SK-N-SH (cell line): ENCODE data around the gene PIEZO2. TPM values are rescaled to one million over a fixed set of nuclear protein-coding genes. Genes with fewer than 3 reads are reported as not detected.

ENCODE experiments used
- CTCF ChIA-PET: fragments of 300-600, 350-600 bp; formaldehyde crosslinking; extraction: SDS; loops from one replicate; lab custom pipeline; 2021; lab: Yijun Ruan, JAX
- POLR2A ChIA-PET: fragments of 350-600 bp; sonication (Branson Sonifier 250); formaldehyde crosslinking; extraction: SDS; loops from one replicate; lab custom pipeline; 2020; ENCODE audit warnings: antibody characterized with exemption, inconsistent platforms; lab: Yijun Ruan, JAX
- DNase-seq: peaks from one replicate; pipeline ENCODE4 v3.0.0; 2012
- H2AFZ ChIP-seq: fragments of 200-600 bp; sonication (generic); 2 replicates; pipeline ENCODE4 v1.8.1; 2016; ENCODE audit warnings: antibody characterized with exemption, mild to moderate bottlenecking, low read depth
- H3F3A ChIP-seq: fragments of 200-600 bp; sonication (generic); replicated peaks from 2 replicates; pipeline ENCODE3; 2016; ENCODE audit warnings: antibody characterized with exemption, mild to moderate bottlenecking; ENCODE audit not compliant: insufficient read depth
- H3K27ac ChIP-seq, 2 experiments: fragments of 200-500 bp in 1 of 2; fragments of 200-600 bp in 1 of 2; sonication (Bioruptor generic) in 1 of 2; sonication (generic), shearing (Covaris generic) in 1 of 2; 2 replicates each; pipeline versions ENCODE4 v1.5.1 to v1.6.1; 2014 to 2016; ENCODE audit warnings: low read depth in 2 of 2, inconsistent platforms in 1 of 2, low read length in 1 of 2, mild to moderate bottlenecking in 1 of 2, mixed read lengths in 1 of 2
- H3K27me3 ChIP-seq: fragments of 200-600 bp; sonication (generic), shearing (Covaris generic); 2 replicates; pipeline ENCODE4 v1.6.1; 2016; ENCODE audit warnings: mixed run types; ENCODE audit not compliant: insufficient read depth
- H3K36me3 ChIP-seq, 2 experiments: fragments of 200-500 bp in 1 of 2; fragments of 200-600 bp in 1 of 2; sonication (Bioruptor generic) in 1 of 2; sonication (generic) in 1 of 2; replicated peaks in 1 of 2; 2 replicates each; pipeline versions ENCODE3 to v1.5.1; 2014 to 2016; ENCODE audit warnings: low read length in 1 of 2, mild to moderate bottlenecking in 1 of 2; ENCODE audit not compliant: insufficient read depth in 2 of 2, control insufficient read depth in 1 of 2
- H3K4me1 ChIP-seq, 2 experiments: fragments of 200-500 bp in 1 of 2; fragments of 200-600 bp in 1 of 2; sonication (Bioruptor generic) in 1 of 2; sonication (generic), shearing (Covaris generic) in 1 of 2; 2 replicates each; pipeline versions ENCODE4 v1.5.1 to v1.6.1; 2014 to 2016; ENCODE audit warnings: low read depth in 1 of 2, low read length in 1 of 2, mixed run types in 1 of 2; ENCODE audit not compliant: insufficient read depth in 2 of 2, control insufficient read depth in 1 of 2
- H3K4me2 ChIP-seq: fragments of 200-600 bp; sonication (generic), shearing (Covaris generic); 2 replicates; pipeline ENCODE4 v1.6.1; 2017; ENCODE audit warnings: mixed run types
- H3K4me3 ChIP-seq, 2 experiments: fragments of 200-500 bp in 1 of 2; fragments of 200-600 bp in 1 of 2; sonication (Bioruptor generic) in 1 of 2; sonication (generic), shearing (Covaris generic) in 1 of 2; 2 replicates each; pipeline versions ENCODE4 v1.5.1 to v1.8.1; 2014 to 2016; ENCODE audit warnings: low read depth in 2 of 2, inconsistent platforms in 1 of 2, low read length in 1 of 2, mild to moderate bottlenecking in 1 of 2, mixed read lengths in 1 of 2, moderate library complexity in 1 of 2
- H3K79me2 ChIP-seq: fragments of 200-600 bp; sonication (generic); 2 replicates; pipeline ENCODE4 v1.8.1; 2017; ENCODE audit warnings: mild to moderate bottlenecking; ENCODE audit not compliant: insufficient read depth
- H3K9ac ChIP-seq: fragments of 200-600 bp; sonication (generic); 2 replicates; pipeline ENCODE4 v1.6.1; 2017; ENCODE audit warnings: mixed run types
- H3K9me2 ChIP-seq: fragments of 200-600 bp; sonication (generic); 2 replicates; pipeline ENCODE4 v1.6.1; 2017; ENCODE audit warnings: mixed run types
- H3K9me3 ChIP-seq: fragments of 200-600 bp; sonication (generic); 2 replicates; pipeline ENCODE4 v1.6.1; 2017; ENCODE audit warnings: mixed run types, mild to moderate bottlenecking, moderate library complexity
- H4K20me1 ChIP-seq: fragments of 200-600 bp; sonication (generic); 2 replicates; pipeline ENCODE4 v1.6.1; 2017; ENCODE audit warnings: mild to moderate bottlenecking, mixed run types; ENCODE audit not compliant: insufficient read depth
- ELF1 ChIP-seq: IDR thresholded peaks from 2 replicates; pipeline ENCODE4 v1.4.0; 2012
- FOSL2 ChIP-seq: IDR thresholded peaks from 2 replicates; pipeline ENCODE4 v1.4.0; 2012; ENCODE audit warnings: low read depth, mild to moderate bottlenecking, moderate library complexity, borderline replicate concordance
- FOXJ3 ChIP-seq: sonication (generic); formaldehyde crosslinking; IDR thresholded peaks from 2 replicates; pipeline ENCODE4 v1.5.1; 2020; ENCODE audit warnings: mild to moderate bottlenecking, missing genetic modification reagents
- FOXM1 ChIP-seq: IDR thresholded peaks from 2 replicates; pipeline ENCODE4 v1.4.0; 2012; ENCODE audit warnings: low read depth, mild to moderate bottlenecking
- JUND ChIP-seq: IDR thresholded peaks from 2 replicates; pipeline ENCODE4 v1.4.0; 2012
- MEF2A ChIP-seq: IDR thresholded peaks from 2 replicates; pipeline ENCODE4 v1.4.0; 2012; ENCODE audit warnings: low read depth, borderline replicate concordance
- NRF1 ChIP-seq: IDR thresholded peaks from 2 replicates; pipeline ENCODE4 v1.6.1; 2012; ENCODE audit warnings: low read depth, mild to moderate bottlenecking, low read length
- PBX3 ChIP-seq: IDR thresholded peaks from 2 replicates; pipeline ENCODE4; 2012
- POLR2AphosphoS5 ChIP-seq: IDR thresholded peaks from 2 replicates; pipeline ENCODE4 v1.6.1; 2012; ENCODE audit warnings: low read depth, low read length
- RAD21 ChIP-seq: IDR thresholded peaks from 2 replicates; pipeline ENCODE4 v1.6.1; 2012; ENCODE audit warnings: mild to moderate bottlenecking, low read length
- REST ChIP-seq: IDR thresholded peaks from 2 replicates; pipeline ENCODE4 v1.6.1; 2012; ENCODE audit warnings: mild to moderate bottlenecking, low read depth, low read length, moderate library complexity
- RFX5 ChIP-seq: IDR thresholded peaks from 2 replicates; pipeline ENCODE4 v1.6.1; 2012; ENCODE audit warnings: mild to moderate bottlenecking, improper control_type of control experiment, low read length
- TAF1 ChIP-seq: IDR thresholded peaks from 2 replicates; pipeline ENCODE4 v1.6.1; 2012; ENCODE audit warnings: low read depth, mild to moderate bottlenecking, low read length, moderate library complexity, borderline replicate concordance
- TCF12 ChIP-seq: IDR thresholded peaks from 2 replicates; pipeline ENCODE4 v1.4.0; 2012
- USF2 ChIP-seq: fragments of 150-350 bp; IDR thresholded peaks from 2 replicates; pipeline ENCODE4 v1.6.1; 2017; ENCODE audit warnings: antibody characterized with exemption, low read length, low read depth, borderline replicate concordance
- YY1 ChIP-seq: IDR thresholded peaks from 2 replicates; pipeline ENCODE4 v1.4.0; 2012; ENCODE audit warnings: low read depth, mild to moderate bottlenecking
- WGBS: methylation state at CpG from one replicate; pipeline ENCODE4 v1.1.6; 2017; ENCODE audit warnings: low lambda C conversion rate; 5-methylcytosine and 5-hydroxymethylcytosine counted together
- polyA plus RNA-seq, 3 experiments: library from polyadenylated mRNA; depleted of rRNA; stranded (reverse); fragments of >200 nt; gene quantifications; 2 replicates each; pipeline ENCODE4 v1.2.3, GENCODE V29; 2012

Gene PIEZO2
- polyA plus RNA-seq, 1 of the 3 experiments (the other 2 are of a cell fraction): not detected

GRCh38 chr18:11035814-11036495 is 113.4 kb downstream of the PIEZO2 start:
- Histone ChIP-seq H3K36me3 (no peaks in the 10 kb centered on the region), H3K4me1 (no peaks in the 10 kb centered on the region), H3K9ac (no peak overlapping the region), H3K27ac (no peak overlapping the region), H3K9me3 (no peaks in the 10 kb centered on the region), H3K79me2 (no peaks in the 10 kb centered on the region), H3F3A (no peaks in the 10 kb centered on the region), H3K4me2 (no peak overlapping the region), H3K27me3 (peaks cover 7% of the 10 kb centered on the region; the same call in 1 of the 2 replicates), H2AFZ (no peak overlapping the region), H3K9me2 (no peaks in the 10 kb centered on the region), H3K4me3 (no peak overlapping the region), H4K20me1 (no peaks in the 10 kb centered on the region)
- TF ChIP-seq RAD21: no peak
- no peak for TF ChIP-seq TCF12
- no peak for TF ChIP-seq FOSL2
- no peak for TF ChIP-seq JUND
- no peak for TF ChIP-seq REST
- no peak for TF ChIP-seq PBX3
- no peak for TF ChIP-seq TAF1
- TF ChIP-seq NRF1: no peak
- TF ChIP-seq FOXM1: no peak
- no peak for TF ChIP-seq YY1
- TF ChIP-seq POLR2AphosphoS5: no peak
- TF ChIP-seq MEF2A: no peak
- TF ChIP-seq RFX5: no peak
- no peak for TF ChIP-seq ELF1
- TF ChIP-seq USF2: no peak
- TF ChIP-seq FOXJ3: no peak
- ChIA-PET CTCF (no interaction called here), POLR2A (no interaction called here)
- no peak for DNase-seq
- WGBS: 7% methylated on average over 3 of the region's 3 CpGs
